Duodenal mucosa (tissue), 2 donors: ENCODE results near the gene FAM240A.

Source experiments
- H3K27ac ChIP-seq: one replicate; pipeline ENCODE4 v1.7.0; 2013; ENCODE audit warnings: low read depth, low read length
- H3K27me3 ChIP-seq, 2 donors: one replicate each; pipeline ENCODE4 v1.7.0; 2013; ENCODE audit warnings: low read length in 2 of 2, control low read depth in 1 of 2; ENCODE audit not compliant: insufficient read depth in 2 of 2, control insufficient read depth in 1 of 2
- H3K36me3 ChIP-seq, 2 donors: one replicate each; pipeline ENCODE4 v1.7.0; 2013; ENCODE audit warnings: low read length in 2 of 2, control low read depth in 1 of 2; ENCODE audit not compliant: insufficient read depth in 2 of 2, control insufficient read depth in 1 of 2
- H3K4me1 ChIP-seq, 2 donors: one replicate each; pipeline ENCODE4 v1.7.0; 2013; ENCODE audit warnings: low read length in 2 of 2, control low read depth in 1 of 2; ENCODE audit not compliant: insufficient read depth in 2 of 2, control insufficient read depth in 1 of 2
- H3K4me3 ChIP-seq, 2 donors: one replicate each; pipeline ENCODE4 v1.7.0; 2013; ENCODE audit warnings: low read length in 2 of 2, low read depth in 1 of 2
- H3K9ac ChIP-seq, 2 donors: one replicate each; pipeline ENCODE4 v1.7.0; 2013; ENCODE audit warnings: low read length in 2 of 2, low read depth in 1 of 2
- H3K9me3 ChIP-seq, 2 donors: one replicate each; pipeline ENCODE4 v1.7.0; 2013; ENCODE audit warnings: low read length in 2 of 2, control low read depth in 1 of 2; ENCODE audit not compliant: control insufficient read depth in 1 of 2

FAM240A gene

DNA sequence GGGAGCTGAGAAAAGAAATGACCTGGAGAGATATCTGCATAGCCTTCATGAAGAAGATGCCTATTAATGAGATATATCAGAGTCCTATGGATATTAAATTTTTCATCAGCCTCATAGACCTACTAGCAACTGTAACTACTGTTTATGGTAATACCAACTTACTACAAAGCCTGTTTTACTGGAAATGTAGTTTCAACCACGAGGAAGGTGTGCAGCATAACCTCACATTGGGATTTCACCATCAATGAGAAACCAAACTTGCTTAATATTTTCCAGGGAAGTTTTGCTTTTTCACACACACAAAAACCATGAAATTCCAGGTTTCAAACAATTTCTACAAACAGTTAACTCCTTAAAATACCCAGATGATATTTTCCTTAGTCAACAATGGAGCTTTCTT is 31.4 kb downstream of the FAM240A start:
- Histone ChIP-seq H3K36me3 (no peaks in the 10 kb centered on the region), H3K4me3 (no peak overlapping the region), H3K27ac (no peak overlapping the region), H3K27me3 (no peaks in the 10 kb centered on the region), H3K9ac (no peak overlapping the region), H3K4me1 (no peaks in the 10 kb centered on the region), H3K9me3 (no peaks in the 10 kb centered on the region)

DNA sequence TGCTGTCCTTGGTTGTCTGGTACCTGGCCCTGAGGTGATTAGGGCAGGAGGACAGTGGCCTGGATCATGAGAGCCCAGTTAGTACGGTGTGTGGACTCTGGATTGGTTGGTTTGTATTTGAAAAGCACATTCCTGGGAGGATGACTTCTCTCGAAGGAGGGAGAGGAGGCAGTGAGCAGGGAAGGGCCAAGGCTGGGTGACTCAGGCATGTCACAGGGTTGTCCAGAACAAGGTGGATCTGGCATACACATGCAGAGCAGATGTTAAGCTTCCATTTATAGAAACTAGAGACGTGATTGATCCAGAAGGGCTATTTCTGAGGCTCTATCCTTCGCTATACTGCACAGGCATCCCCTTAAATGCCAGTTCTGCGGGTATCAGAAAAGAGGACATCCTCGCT is 34.4 kb downstream of the FAM240A start:
- Histone ChIP-seq H3K4me1 (no peaks in the 10 kb centered on the region), H3K27me3 (no peaks in the 10 kb centered on the region), H3K4me3 (no peak overlapping the region), H3K27ac (no peak overlapping the region), H3K36me3 (no peaks in the 10 kb centered on the region), H3K9me3 (peaks cover 0 to 1% of the 10 kb centered on the region in 2 donors), H3K9ac (no peak overlapping the region)

DNA sequence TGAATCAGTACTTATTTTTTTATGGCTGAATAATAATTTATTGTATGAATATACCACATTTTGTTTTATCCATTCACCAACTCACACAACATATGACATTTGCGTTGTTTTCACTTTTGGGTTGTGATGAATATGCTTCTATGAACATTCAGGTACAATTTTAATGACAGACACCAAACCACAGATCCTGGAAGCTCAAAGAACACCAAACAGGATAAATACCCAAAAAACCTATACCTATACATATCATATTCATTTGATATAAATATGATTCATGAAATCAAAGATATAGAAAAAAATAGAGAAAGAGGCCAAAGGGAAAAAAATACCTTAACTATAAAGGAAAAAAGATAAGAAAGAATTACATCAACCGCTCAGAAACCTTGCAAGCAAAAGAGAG is 35.8 kb downstream of the FAM240A start:
- Histone ChIP-seq H3K27ac (no peak overlapping the region), H3K9me3 (peaks cover 3 to 10% of the 10 kb centered on the region in 2 donors), H3K4me1 (no peaks in the 10 kb centered on the region), H3K4me3 (no peak overlapping the region), H3K27me3 (no peaks in the 10 kb centered on the region), H3K9ac (no peak overlapping the region), H3K36me3 (no peaks in the 10 kb centered on the region)

DNA sequence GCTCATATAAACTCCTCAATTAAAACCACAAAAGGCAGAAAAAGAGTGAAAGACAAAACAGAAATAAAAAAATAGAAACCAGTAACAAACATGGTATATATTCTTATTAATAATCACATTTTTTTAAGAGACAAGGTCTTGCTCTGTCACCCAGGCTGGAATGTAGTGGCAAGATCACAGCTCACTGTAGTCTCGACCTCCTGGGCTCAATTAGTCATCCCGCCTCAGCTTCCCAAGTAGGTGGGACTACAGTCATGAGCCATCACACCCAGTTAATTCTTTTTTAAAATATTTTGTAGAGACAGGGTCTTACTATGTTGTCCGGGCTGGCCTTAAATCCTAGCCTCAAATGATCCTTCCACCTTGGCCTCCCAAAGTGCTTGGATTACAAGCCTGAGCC is 37.1 kb downstream of the FAM240A start:
- no peaks in the 10 kb centered on the region for H3K4me1 ChIP-seq
- H3K36me3 ChIP-seq: no peaks in the 10 kb centered on the region
- no peak overlapping the region for H3K9ac ChIP-seq
- H3K27me3 ChIP-seq: peaks cover 0 to 3% of the 10 kb centered on the region in 2 donors
- H3K9me3 ChIP-seq: peaks cover 3 to 10% of the 10 kb centered on the region in 2 donors
- H3K27ac ChIP-seq: no peak overlapping the region
- no peak overlapping the region for H3K4me3 ChIP-seq

DNA sequence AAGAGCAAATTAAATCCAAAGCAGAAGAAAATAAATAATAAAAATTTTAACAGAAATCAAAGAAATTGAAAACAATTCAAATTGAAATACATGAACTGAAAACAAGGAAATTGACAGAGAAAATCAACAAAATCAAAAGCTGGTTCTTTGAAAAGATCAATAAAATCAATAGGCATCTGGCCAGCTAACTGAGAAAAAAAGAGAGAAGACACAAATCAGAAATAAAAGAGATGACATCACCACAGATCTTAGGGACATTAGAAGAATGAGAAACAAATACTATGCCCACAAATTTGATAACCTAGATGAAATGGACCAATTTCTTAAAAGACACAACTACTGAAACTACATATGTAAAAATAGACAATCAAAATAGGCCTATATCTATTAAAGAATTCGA is 38.8 kb downstream of the FAM240A start:
- Histone ChIP-seq H3K4me3 (no peak overlapping the region), H3K4me1 (no peaks in the 10 kb centered on the region), H3K36me3 (no peaks in the 10 kb centered on the region), H3K9ac (no peak overlapping the region), H3K27me3 (peaks cover 0 to 5% of the 10 kb centered on the region in 2 donors), H3K9me3 (peaks cover 3 to 10% of the 10 kb centered on the region in 2 donors), H3K27ac (no peak overlapping the region)

DNA sequence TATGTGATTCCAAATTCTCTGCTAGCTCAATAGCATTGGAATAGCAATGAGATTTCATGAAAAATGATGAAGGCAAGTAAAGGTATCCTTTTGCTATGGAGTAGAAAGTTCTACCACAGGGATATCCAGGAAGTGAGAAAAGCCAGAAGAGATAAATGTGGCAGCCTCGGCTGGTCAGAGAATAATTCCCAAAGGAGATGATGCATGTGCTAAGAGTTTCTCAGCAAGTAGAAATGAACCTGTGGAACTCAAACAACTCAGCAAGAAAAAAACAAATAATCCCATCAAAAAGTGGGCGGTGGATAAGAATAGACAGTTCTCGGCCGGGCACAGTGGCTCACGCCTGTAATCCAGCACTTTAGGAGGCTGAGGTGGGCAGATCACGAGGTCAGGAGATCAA is 42.9 kb downstream of the FAM240A start:
- H3K27me3 ChIP-seq: peaks cover 0 to 5% of the 10 kb centered on the region in 2 donors
- no peak overlapping the region for H3K27ac ChIP-seq

DNA sequence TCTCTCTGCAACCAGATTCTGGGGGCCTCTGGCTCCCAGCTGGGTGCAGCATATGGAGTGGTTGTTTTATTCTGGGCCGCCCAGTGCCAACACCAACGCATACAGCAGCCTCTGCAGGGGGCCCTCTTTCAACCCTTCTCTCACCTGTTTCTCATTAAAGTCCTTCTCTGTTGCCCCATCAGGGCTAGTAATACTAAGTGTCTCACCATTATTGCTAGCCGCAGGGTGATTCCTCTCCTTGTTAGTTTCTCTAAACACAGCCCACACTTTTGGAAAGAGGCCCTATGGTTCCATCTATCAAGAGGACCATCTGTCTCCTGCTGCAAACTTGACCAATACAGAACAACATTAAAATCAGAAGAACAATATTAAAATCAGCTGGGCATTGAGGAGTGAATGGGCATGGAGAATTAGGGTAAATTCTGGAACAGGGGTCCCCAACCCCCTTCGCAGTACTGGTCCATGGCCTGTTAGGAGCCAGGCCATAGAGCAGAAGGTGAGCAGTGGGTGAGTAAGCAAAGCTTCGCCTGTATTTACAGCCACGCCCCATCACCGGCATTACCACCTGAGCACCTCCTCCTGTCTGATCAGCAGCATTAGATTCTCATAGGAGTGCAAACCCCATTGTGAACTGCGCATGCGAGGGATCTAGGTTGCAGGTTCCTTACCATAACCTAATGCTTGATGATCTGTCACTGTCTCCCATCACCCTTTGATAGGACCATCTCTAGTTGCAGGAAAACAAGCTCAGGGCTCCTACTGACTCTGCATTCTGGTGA is 44.6 kb downstream of the FAM240A start:
- Histone ChIP-seq H3K27me3 (peaks cover 0 to 5% of the 10 kb centered on the region in 2 donors), H3K4me1 (no peaks in the 10 kb centered on the region), H3K4me3 (no peak overlapping the region), H3K9ac (no peak overlapping the region), H3K9me3 (peaks cover 2 to 6% of the 10 kb centered on the region in 2 donors), H3K36me3 (no peaks in the 10 kb centered on the region), H3K27ac (no peak overlapping the region)

More for the DNA sequence above, 42.9 kb downstream of the FAM240A start:
- Histone ChIP-seq H3K9me3 (peaks cover 3 to 10% of the 10 kb centered on the region in 2 donors), H3K4me3 (no peak overlapping the region), H3K4me1 (no peaks in the 10 kb centered on the region), H3K9ac (no peak overlapping the region), H3K36me3 (no peaks in the 10 kb centered on the region)

DNA sequence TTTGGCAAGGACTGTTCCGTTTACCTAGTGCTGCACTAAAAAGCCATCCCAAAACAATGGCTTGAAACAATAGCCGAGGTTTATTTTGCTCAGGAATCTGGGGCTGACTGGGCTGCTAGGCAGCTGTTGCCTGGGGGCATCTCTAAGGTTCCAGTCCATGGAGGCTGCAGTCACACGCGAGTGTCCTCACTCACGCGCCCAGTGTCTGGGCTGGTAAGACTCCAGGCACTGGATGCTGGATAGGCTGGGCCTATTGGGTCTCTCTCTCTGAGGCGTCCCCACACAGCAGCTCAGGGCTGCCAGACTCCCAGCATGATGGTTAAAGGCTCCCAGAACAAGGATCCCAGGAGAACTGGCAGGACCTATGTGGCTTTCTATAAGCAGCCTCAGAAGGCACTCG is 47.0 kb downstream of the FAM240A start:
- Histone ChIP-seq H3K9ac (no peak overlapping the region), H3K27me3 (peaks cover 0 to 4% of the 10 kb centered on the region in 2 donors), H3K36me3 (no peaks in the 10 kb centered on the region), H3K4me1 (peaks cover 4 to 6% of the 10 kb centered on the region in 2 donors), H3K27ac (no peak overlapping the region), H3K4me3 (no peak overlapping the region), H3K9me3 (no peaks in the 10 kb centered on the region)

DNA sequence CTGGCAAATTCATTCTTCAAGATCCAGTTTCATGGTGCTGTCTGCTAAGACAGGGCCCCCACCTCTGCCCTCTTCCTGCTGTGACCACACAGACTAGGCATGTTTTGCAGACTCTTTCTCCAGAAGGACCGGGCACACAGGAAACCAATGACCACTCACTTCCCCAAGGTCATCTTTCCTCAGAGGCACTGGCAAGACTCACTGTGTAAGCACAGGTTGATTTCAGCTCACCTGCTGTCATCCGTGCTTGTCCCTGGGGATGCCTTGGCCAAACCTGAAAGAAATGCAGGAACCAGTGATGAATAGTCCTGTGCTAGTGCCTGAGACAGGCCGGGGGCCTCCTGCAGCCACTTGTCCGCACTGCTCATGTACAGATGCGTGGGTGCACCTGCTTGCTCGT is 47.7 kb downstream of the FAM240A start:
- peaks cover 4 to 6% of the 10 kb centered on the region in 2 donors for H3K4me1 ChIP-seq
- H3K9me3 ChIP-seq: no peaks in the 10 kb centered on the region
- no peak overlapping the region for H3K4me3 ChIP-seq
- H3K27me3 ChIP-seq: no peaks in the 10 kb centered on the region
- H3K27ac ChIP-seq: no peak overlapping the region
- H3K36me3 ChIP-seq: no peaks in the 10 kb centered on the region
- H3K9ac ChIP-seq: no peak overlapping the region

DNA sequence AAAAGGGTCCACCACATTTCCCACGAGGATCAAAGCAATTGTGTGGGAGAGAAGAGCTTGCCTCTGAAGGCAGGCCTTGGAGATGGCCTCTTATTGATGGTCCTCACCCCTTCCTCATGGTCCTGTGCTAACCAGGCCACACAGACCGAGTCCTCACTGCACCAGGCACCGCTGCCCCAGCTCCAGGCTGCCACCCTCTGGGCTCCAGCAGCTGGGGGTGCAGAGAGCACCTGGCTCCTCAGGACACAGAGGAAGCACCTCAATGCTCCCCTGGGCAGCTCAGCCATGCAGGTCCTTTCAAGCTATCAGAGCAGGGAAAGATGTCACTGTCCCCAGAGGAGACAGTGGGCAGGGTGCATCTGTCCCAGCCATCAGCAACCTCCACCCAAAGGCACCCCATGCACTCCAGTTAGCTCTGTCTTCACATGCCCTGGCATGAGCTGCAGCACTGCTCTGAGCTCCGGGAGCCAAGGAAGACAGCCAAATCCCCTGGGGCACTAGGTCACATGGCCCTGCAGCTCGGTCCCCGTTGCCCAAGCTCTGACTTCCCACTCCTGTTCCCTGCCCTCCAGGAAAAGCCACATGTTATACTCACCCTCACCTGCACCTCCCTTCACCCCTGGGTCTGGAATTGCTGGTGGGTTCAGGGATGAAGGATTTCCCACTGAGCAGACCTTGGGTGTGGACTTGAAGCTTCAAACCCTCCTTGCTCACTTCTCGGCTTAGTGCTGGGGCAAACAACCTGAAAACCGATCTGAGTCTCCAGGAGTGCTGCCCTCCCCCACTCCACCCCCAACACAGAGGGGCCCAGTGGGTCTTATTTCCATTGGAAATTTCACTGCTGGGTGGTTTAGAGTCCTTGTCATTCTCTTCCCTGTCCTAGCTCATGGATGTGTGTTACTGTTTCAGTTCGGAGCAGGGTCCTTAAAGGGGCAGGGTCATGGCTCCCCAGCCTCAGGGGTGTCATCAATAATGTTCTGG is 48.5 kb downstream of the FAM240A start:
- Histone ChIP-seq H3K36me3 (no peaks in the 10 kb centered on the region), H3K27ac (no peak overlapping the region), H3K4me1 (peaks cover 4 to 6% of the 10 kb centered on the region in 2 donors), H3K9me3 (no peaks in the 10 kb centered on the region), H3K4me3 (no peak overlapping the region), H3K27me3 (no peaks in the 10 kb centered on the region), H3K9ac (no peak overlapping the region)
